ENCODE measurements around the gene DNAH17. TPM values are rescaled to one million over a fixed set of nuclear protein-coding genes. Genes with fewer than 3 reads are reported as not detected.

Gene DNAH17
- total RNA-seq, 1 donor from 2014 or later = 1.3 TPM

GRCh38 chr17:78488867-78489634 is 88.1 kb downstream of the DNAH17 start:
- Mint-ChIP-seq H3K4me1 (ENCODE audit: low read depth, unreplicated experiment) (peaks cover 26% of the 10 kb centered on the region), H3K27me3 (ENCODE audit: unreplicated experiment) (peaks cover 7% of the 10 kb centered on the region), H3K27ac (ENCODE audit: unreplicated experiment) (no peak overlapping the region), H3K4me3 (ENCODE audit: unreplicated experiment) (no peak overlapping the region), H3K9me3 (ENCODE audit: unreplicated experiment) (peaks cover 8% of the 10 kb centered on the region), H3K36me3 (ENCODE audit: unreplicated experiment) (no peaks in the 10 kb centered on the region)
- TF ChIP-seq CTCF (IDR thresholded peaks at IDR 0.05; ENCODE audit: partially characterized antibody, unreplicated experiment) = no peak
- DNase-seq = no peak

- peaks cover 26% of the 10 kb centered on the region for H3K4me1 Mint-ChIP-seq (ENCODE audit: low read depth, unreplicated experiment)
- H3K27me3 Mint-ChIP-seq (ENCODE audit: unreplicated experiment) = peaks cover 4% of the 10 kb centered on the region
- no peak overlapping the region for H3K4me3 Mint-ChIP-seq (ENCODE audit: unreplicated experiment)
- peaks cover 8% of the 10 kb centered on the region for H3K9me3 Mint-ChIP-seq (ENCODE audit: unreplicated experiment)
- no peak overlapping the region for H3K27ac Mint-ChIP-seq (ENCODE audit: unreplicated experiment)
- no peak for DNase-seq
- no peak for TF ChIP-seq CTCF (IDR thresholded peaks at IDR 0.05; ENCODE audit: partially characterized antibody, unreplicated experiment)
- H3K36me3 Mint-ChIP-seq (ENCODE audit: unreplicated experiment) = no peaks in the 10 kb centered on the region
Measured at GRCh38 chr17:78488156-78488555, 89.0 kb downstream of the DNAH17 start.

GRCh38 chr17:78486946-78487680 is 90.1 kb downstream of the DNAH17 start:
- peaks cover 22% of the 10 kb centered on the region for H3K4me1 Mint-ChIP-seq (ENCODE audit: low read depth, unreplicated experiment)
- H3K4me3 Mint-ChIP-seq (ENCODE audit: unreplicated experiment) = no peak overlapping the region
- TF ChIP-seq CTCF (IDR thresholded peaks at IDR 0.05; ENCODE audit: partially characterized antibody, unreplicated experiment) = no peak
- no peak for DNase-seq
- peaks cover 4% of the 10 kb centered on the region for H3K27me3 Mint-ChIP-seq (ENCODE audit: unreplicated experiment)
- no peaks in the 10 kb centered on the region for H3K36me3 Mint-ChIP-seq (ENCODE audit: unreplicated experiment)
- H3K9me3 Mint-ChIP-seq (ENCODE audit: unreplicated experiment) = peaks cover 8% of the 10 kb centered on the region
- H3K27ac Mint-ChIP-seq (ENCODE audit: unreplicated experiment) = no peak overlapping the region

GRCh38 chr17:78486228-78486802 is 90.9 kb downstream of the DNAH17 start:
- Mint-ChIP-seq H3K27ac (ENCODE audit: unreplicated experiment) (no peak overlapping the region), H3K9me3 (ENCODE audit: unreplicated experiment) (peaks cover 8% of the 10 kb centered on the region), H3K27me3 (ENCODE audit: unreplicated experiment) (peaks cover 2% of the 10 kb centered on the region)

More at GRCh38 chr17:78486228-78486802, 90.9 kb downstream of the DNAH17 start:
- Mint-ChIP-seq H3K4me3 (ENCODE audit: unreplicated experiment) (no peak overlapping the region), H3K4me1 (ENCODE audit: low read depth, unreplicated experiment) (peaks cover 17% of the 10 kb centered on the region), H3K36me3 (ENCODE audit: unreplicated experiment) (no peaks in the 10 kb centered on the region)
- no peak for DNase-seq
- TF ChIP-seq CTCF (IDR thresholded peaks at IDR 0.05; ENCODE audit: partially characterized antibody, unreplicated experiment) = no peak
